Endothelial cell (in vitro differentiated cells): ENCODE data around the gene SZRD1. TPM values are rescaled to one million over a fixed set of nuclear protein-coding genes. Genes with fewer than 3 reads are reported as not detected.

Experiments used
- DNase-seq: peaks from one replicate; pipeline ENCODE4 v3.0.0; 2021; ENCODE audit warnings: low spot score
- H3K27ac Mint-ChIP-seq: one replicate; pipeline ENCODE4 v1.8.0; 2021; ENCODE audit warnings: mixed read lengths, inconsistent platforms; ENCODE audit not compliant: unreplicated experiment
- H3K27me3 Mint-ChIP-seq: one replicate; pipeline ENCODE4 v1.8.0; 2021; ENCODE audit warnings: mild to moderate bottlenecking, moderate library complexity, mixed read lengths, inconsistent platforms; ENCODE audit not compliant: unreplicated experiment
- H3K36me3 Mint-ChIP-seq: one replicate; pipeline ENCODE4 v1.8.0; 2021; ENCODE audit warnings: mild to moderate bottlenecking, low read depth, mixed read lengths, inconsistent platforms; ENCODE audit not compliant: unreplicated experiment
- H3K4me1 Mint-ChIP-seq: one replicate; pipeline ENCODE4 v1.8.0; 2021; ENCODE audit warnings: mild to moderate bottlenecking, mixed read lengths, inconsistent platforms; ENCODE audit not compliant: unreplicated experiment
- H3K4me3 Mint-ChIP-seq: one replicate; pipeline ENCODE4 v1.8.0; 2021; ENCODE audit warnings: mild to moderate bottlenecking, mixed read lengths, inconsistent platforms; ENCODE audit not compliant: unreplicated experiment
- H3K9me3 Mint-ChIP-seq: one replicate; pipeline ENCODE4 v1.8.0; 2021; ENCODE audit warnings: mixed read lengths, inconsistent platforms; ENCODE audit not compliant: unreplicated experiment
- CTCF ChIP-seq: fragments of 200-600 bp; sonication (generic); IDR thresholded peaks from one replicate; pipeline ENCODE4 v1.5.0; 2021; ENCODE audit warnings: antibody characterized with exemption; ENCODE audit not compliant: unreplicated experiment
- total RNA-seq: library from RNA; stranded (reverse); fragmentation: NEBNext Ultra II Directional; extraction: Animal tissue kit (Norgen Biotek cat#: 25700); gene quantifications from one replicate; pipeline ENCODE4 v1.2.1, GENCODE V29; 2021; ENCODE audit not compliant: unreplicated experiment

The SZRD1 gene
- total RNA-seq, 1 donor from 2014 or later = 127 TPM

- DNase-seq = no peak
- H3K27ac Mint-ChIP-seq = no peak overlapping the region
- TF ChIP-seq CTCF = no peak
- peaks cover 1% of the 10 kb centered on the region for H3K27me3 Mint-ChIP-seq
- H3K36me3 Mint-ChIP-seq = peaks cover 7% of the 10 kb centered on the region
- peaks cover 16% of the 10 kb centered on the region for H3K4me1 Mint-ChIP-seq
- H3K9me3 Mint-ChIP-seq = no peaks in the 10 kb centered on the region
- no peak overlapping the region for H3K4me3 Mint-ChIP-seq
Observed at GRCh38 chr1:16348414-16349182, 18.4 kb upstream of the SZRD1 start.

- Mint-ChIP-seq H3K27me3 (peaks cover 3% of the 10 kb centered on the region), H3K4me3 (no peak overlapping the region), H3K27ac (no peak overlapping the region), H3K9me3 (no peaks in the 10 kb centered on the region), H3K4me1 (peaks cover 16% of the 10 kb centered on the region), H3K36me3 (peaks cover 7% of the 10 kb centered on the region)
- DNase-seq = no peak
- TF ChIP-seq CTCF = no peak
Observed at GRCh38 chr1:16349847-16350406, 17.1 kb upstream of the SZRD1 start.

GRCh38 chr1:16351456-16351993 lies 15.5 kb upstream of the SZRD1 start:
- Mint-ChIP-seq H3K9me3 (no peaks in the 10 kb centered on the region), H3K4me3 (peak overlapping the region; percentile 97), H3K27me3 (peaks cover 3% of the 10 kb centered on the region), H3K36me3 (peaks cover 7% of the 10 kb centered on the region), H3K4me1 (peaks cover 16% of the 10 kb centered on the region), H3K27ac (peak overlapping the region; percentile 25)
- no peak for TF ChIP-seq CTCF
- no peak for DNase-seq

GRCh38 chr1:16351994-16352841 lies 14.8 kb upstream of the SZRD1 start, which contains the start of gene FBXO42:
Gene FBXO42, minus strand, starts transcription at chr1:16352480. Its CDS starts 37,062 bp downstream, at chr1:16315418.
- peak within 1 kb of the TSS; percentile 97 for H3K4me3 Mint-ChIP-seq
- H3K36me3 Mint-ChIP-seq = peaks cover 7% of the 10 kb centered on the region
- H3K27me3 Mint-ChIP-seq = peaks cover 3% of the 10 kb centered on the region

More at GRCh38 chr1:16351994-16352841, 14.8 kb upstream of the SZRD1 start, which contains the start of gene FBXO42:
- no peaks in the 10 kb centered on the region for H3K9me3 Mint-ChIP-seq
- H3K4me1 Mint-ChIP-seq = peaks cover 16% of the 10 kb centered on the region
- no peak for TF ChIP-seq CTCF
- peak; percentile 96 for DNase-seq
- peak within 1 kb of the TSS; percentile 94 for H3K27ac Mint-ChIP-seq
